Measurements from ENCODE around the gene DNAJB6. TPM values are rescaled to one million over a fixed set of nuclear protein-coding genes. Genes with fewer than 3 reads are reported as not detected.

DNAJB6 gene
- total and polyA plus RNA-seq, 2 donors (not counting 3 experiments of a cell fraction or from before 2014, with no cell fraction given), result 69.6 to 135 TPM

- Histone ChIP-seq H3K79me2 (ENCODE audit: control insufficient read depth, insufficient read depth, low read length) (no peaks in the 10 kb centered on the region), H3K4me2 (ENCODE audit: insufficient read depth, low read length) (no peak overlapping the region), H4K20me1 (replicated peaks; ENCODE audit: control insufficient read depth, extremely low read depth, insufficient read depth, low read length) (no peaks in the 10 kb centered on the region), H3K9me1 (replicated peaks; ENCODE audit: control insufficient read depth, extremely low read depth, insufficient read depth, low read length) (no peaks in the 10 kb centered on the region), H2AFZ (ENCODE audit: low read depth, low read length) (no peak overlapping the region), H3K9ac (replicated peaks; ENCODE audit: extremely low read depth, insufficient read depth, low read length) (no peak overlapping the region), H3K4me1 (ENCODE audit: control insufficient read depth, extremely low read depth, insufficient read depth, low read length) (no peaks in the 10 kb centered on the region), H3K4me3 (replicated peaks in 1 of 3; ENCODE audit: insufficient read depth in 1 of 3, low read depth in 1 of 3, low read length in 3 of 3) (no peak overlapping the region), H3K27me3 (ENCODE audit: control insufficient read depth in 2 of 2, insufficient read depth in 2 of 2, low read length in 2 of 2) (no peaks in the 10 kb centered on the region), H3K27ac (ENCODE audit: insufficient read depth, low read depth, low read length) (no peak overlapping the region), H3K36me3 (ENCODE audit: control insufficient read depth in 2 of 2, extremely low read depth in 1 of 2, insufficient read depth in 2 of 2, low read length in 2 of 2) (peaks cover 3 to 21% of the 10 kb centered on the region in 2 experiments), H3K9me3 (replicated peaks; ENCODE audit: control insufficient read depth, insufficient read depth, low read length) (no peaks in the 10 kb centered on the region)
- intact Hi-C loops (cut with micrococcal nuclease), result no loop called here
- no TSS peak for BruUV-seq (replicated peaks)
- FAIRE-seq (no peak), DNase-seq (ENCODE audit: low read depth, low spot score) (no peak)
- POLR2A ChIA-PET, result no interaction called here
- TF ChIP-seq GATA2 (IDR thresholded peaks at IDR 0.05; ENCODE audit: insufficient read depth, insufficient read length, low read depth, low read length), result no peak
- TF ChIP-seq POLR2A (IDR thresholded peaks at IDR 0.05; ENCODE audit: low read depth, low read length), result no peak
- no peak for TF ChIP-seq FOS (IDR thresholded peaks at IDR 0.05; ENCODE audit: borderline replicate concordance, insufficient read depth, low read length)
- no peak for TF ChIP-seq JUN (IDR thresholded peaks at IDR 0.05; ENCODE audit: borderline replicate concordance, insufficient read depth, insufficient read length, low read depth)
- TF ChIP-seq POLR2AphosphoS5 (IDR thresholded peaks at IDR 0.05; ENCODE audit: insufficient read depth, low read depth, low read length), result no peak
- no peak for TF ChIP-seq EZH2 (IDR thresholded peaks at IDR 0.05; ENCODE audit: borderline replicate concordance, low read depth, low read length, severe bottlenecking)
- TF ChIP-seq MYC (IDR thresholded peaks at IDR 0.05; ENCODE audit: low read depth, low read length), result no peak
- TF ChIP-seq MAX (IDR thresholded peaks at IDR 0.05; ENCODE audit: insufficient read depth, insufficient read length), result no peak
- TF ChIP-seq CTCF (IDR thresholded peaks at IDR 0.05; ENCODE audit: extremely low read depth in 1 of 2, insufficient read depth in 1 of 2, low read depth in 1 of 2, low read length in 2 of 2), result no peak
- CTCF ChIA-PET, result interaction anchor here (0.6 to 2.5 kb wide), 2 partner anchors 19 to 71 kb away, joined by 3 to 8 read pairs; no protein-coding TSS in a partner anchor
- dilution Hi-C loops (cut with MboI; ENCODE audit: extremely low pct_ligation_motif_present, low sequenced_read_pairs), result no loop called here
These were observed 69.4 kb downstream of the DNAJB6 start for GRCh38 chr7:157405914-157406810.
